RWPE2 (cell line): ENCODE measurements around the gene PTPRB.

Source experiments
- ATAC-seq: fragments of 200-7000 bp; cut with Tn5 transposase; 3 replicates; pipeline ENCODE4 v1.9.1; 2021; ENCODE audit warnings: low read depth
- DNase-seq: peaks from one replicate; pipeline ENCODE4 v3.0.0-alpha.2; 2020; ENCODE audit warnings: low spot score
- H3K27ac ChIP-seq: fragments of 450-650 bp; 2 replicates; pipeline ENCODE4 v1.5.1; 2017; ENCODE audit warnings: mild to moderate bottlenecking; ENCODE audit not compliant: poor library complexity, severe bottlenecking
- H3K27me3 ChIP-seq: fragments of 250-450 bp; sonication (Bioruptor Pico); 2 replicates; pipeline ENCODE4 v1.5.1; 2021; ENCODE audit warnings: mild to moderate bottlenecking, moderate library complexity; ENCODE audit not compliant: insufficient read depth, poor library complexity, severe bottlenecking
- H3K36me3 ChIP-seq: fragments of 250-450 bp; sonication (Bioruptor Pico); 2 replicates; pipeline ENCODE4 v1.5.1; 2020; ENCODE audit warnings: low read depth, mild to moderate bottlenecking, moderate library complexity
- H3K4me1 ChIP-seq: fragments of 250-450 bp; sonication (Bioruptor Pico); 2 replicates; pipeline ENCODE4 v1.5.1; 2021; ENCODE audit warnings: mild to moderate bottlenecking, moderate library complexity; ENCODE audit not compliant: insufficient read depth, poor library complexity, severe bottlenecking
- H3K4me3 ChIP-seq: fragments of 250-450 bp; sonication (Bioruptor Pico); 2 replicates; pipeline ENCODE4 v1.5.1; 2021; ENCODE audit warnings: mild to moderate bottlenecking, moderate library complexity; ENCODE audit not compliant: severe bottlenecking
- H3K9me3 ChIP-seq: fragments of 250-450 bp; sonication (Bioruptor Pico); 2 replicates; pipeline ENCODE4 v1.5.1; 2021; ENCODE audit warnings: mild to moderate bottlenecking, moderate library complexity; ENCODE audit not compliant: severe bottlenecking
- TF ChIP-seq, protein P1 (sequence below): fragments of 450-650 bp; IDR thresholded peaks from one replicate; pipeline ENCODE4 v1.5.1; 2017; ENCODE audit warnings: mild to moderate bottlenecking, moderate library complexity; ENCODE audit not compliant: poor library complexity, severe bottlenecking

PTPRB gene

DNA sequence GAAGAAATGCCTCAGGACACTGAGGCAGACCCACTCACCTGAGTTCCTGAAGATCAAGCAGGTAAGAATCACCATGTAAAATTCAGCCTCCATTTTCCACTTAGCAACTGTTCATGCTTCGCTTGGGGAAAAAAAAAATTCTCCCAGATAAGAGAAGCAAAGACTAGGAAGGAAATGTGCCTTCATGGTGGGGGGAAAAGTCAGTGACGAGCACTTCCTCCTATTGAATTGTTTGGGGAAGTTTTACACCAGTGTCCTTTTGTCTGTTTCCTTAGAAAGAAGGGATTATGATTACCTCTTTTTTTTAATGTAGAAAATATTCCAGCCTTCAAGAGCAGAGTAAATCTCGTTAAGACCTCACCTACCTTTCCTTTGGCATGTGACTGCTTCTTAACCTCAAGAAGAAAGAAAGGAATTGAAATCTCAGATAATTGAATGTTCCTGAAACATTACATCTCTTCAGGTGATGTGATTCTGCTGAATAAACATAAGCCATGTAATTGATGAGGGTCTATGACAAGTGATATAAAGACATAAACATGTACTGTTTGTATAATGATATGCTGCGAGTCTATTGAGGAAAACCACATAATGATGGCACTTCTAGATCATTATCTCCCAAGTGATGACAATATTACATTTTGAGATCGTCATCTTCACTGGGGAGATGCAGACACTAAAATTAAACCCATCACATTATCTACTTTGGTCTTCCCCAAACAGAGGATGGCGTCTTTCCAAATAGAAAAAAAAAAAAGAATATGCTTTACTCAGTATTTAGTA is at the start of gene PTPRB:
Gene PTPRB (minus strand): TSS at position 127 of the 783 bp plus-strand sequence. CDS start 34 bp downstream, at position 93.
- no peak for DNase-seq
- no peak for ATAC-seq
- Histone ChIP-seq H3K9me3 (no peaks in the 10 kb centered on the region), H3K4me3 (no peak within 1 kb of the TSS), H3K4me1 (peaks cover 13% of the 10 kb centered on the region), H3K36me3 (no peaks in the 10 kb centered on the region), H3K27ac (peak within 1 kb of the TSS; percentile 39), H3K27me3 (no peaks in the 10 kb centered on the region)
- TF ChIP-seq, protein P1, sequence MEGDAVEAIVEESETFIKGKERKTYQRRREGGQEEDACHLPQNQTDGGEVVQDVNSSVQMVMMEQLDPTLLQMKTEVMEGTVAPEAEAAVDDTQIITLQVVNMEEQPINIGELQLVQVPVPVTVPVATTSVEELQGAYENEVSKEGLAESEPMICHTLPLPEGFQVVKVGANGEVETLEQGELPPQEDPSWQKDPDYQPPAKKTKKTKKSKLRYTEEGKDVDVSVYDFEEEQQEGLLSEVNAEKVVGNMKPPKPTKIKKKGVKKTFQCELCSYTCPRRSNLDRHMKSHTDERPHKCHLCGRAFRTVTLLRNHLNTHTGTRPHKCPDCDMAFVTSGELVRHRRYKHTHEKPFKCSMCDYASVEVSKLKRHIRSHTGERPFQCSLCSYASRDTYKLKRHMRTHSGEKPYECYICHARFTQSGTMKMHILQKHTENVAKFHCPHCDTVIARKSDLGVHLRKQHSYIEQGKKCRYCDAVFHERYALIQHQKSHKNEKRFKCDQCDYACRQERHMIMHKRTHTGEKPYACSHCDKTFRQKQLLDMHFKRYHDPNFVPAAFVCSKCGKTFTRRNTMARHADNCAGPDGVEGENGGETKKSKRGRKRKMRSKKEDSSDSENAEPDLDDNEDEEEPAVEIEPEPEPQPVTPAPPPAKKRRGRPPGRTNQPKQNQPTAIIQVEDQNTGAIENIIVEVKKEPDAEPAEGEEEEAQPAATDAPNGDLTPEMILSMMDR, result no peak

DNA sequence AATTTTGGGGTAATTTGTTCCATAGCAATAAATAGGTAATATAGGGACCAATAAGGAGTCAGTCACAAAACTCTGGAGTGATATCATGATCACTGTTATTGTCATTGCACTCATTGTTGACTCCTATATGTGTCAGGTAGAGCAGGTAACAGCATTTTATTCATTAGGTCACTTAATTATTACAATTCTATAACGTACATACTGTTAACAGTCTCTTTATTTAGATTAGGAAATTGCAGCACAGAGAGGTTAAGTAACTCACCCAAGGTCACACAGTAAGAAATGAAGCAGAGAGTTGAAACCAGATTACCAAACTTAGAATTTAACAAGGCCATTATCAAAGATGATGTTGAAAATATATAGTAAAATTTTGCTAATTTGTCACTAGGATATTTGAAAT is 49.7 kb upstream of the PTPRB start:
- Histone ChIP-seq H3K4me3 (no peak overlapping the region), H3K27me3 (no peaks in the 10 kb centered on the region), H3K4me1 (no peaks in the 10 kb centered on the region), H3K27ac (no peak overlapping the region), H3K9me3 (no peaks in the 10 kb centered on the region), H3K36me3 (no peaks in the 10 kb centered on the region)
- ATAC-seq (no peak), DNase-seq (no peak)
- TF ChIP-seq, protein P1, result no peak

DNA sequence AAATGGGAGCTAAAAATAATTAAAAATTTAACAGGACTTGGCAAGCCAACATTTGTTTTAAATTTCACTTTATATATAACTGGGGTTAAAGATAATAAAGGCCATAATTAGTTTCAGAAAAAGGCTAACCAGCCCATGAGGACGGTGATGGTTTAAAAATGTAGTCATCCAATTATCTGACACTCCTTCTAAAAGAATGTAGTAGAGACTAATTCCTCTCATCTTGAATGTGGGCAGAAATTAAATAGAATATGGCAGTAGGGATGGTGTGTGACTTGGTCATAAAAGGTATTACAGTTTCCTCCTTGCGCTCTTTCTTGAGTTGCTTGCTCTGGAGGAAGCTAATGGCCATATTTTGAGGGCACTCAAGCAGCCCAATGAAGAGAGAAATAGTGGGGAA is 49.1 kb upstream of the PTPRB start:
- Histone ChIP-seq H3K4me3 (no peak overlapping the region), H3K9me3 (no peaks in the 10 kb centered on the region), H3K4me1 (no peaks in the 10 kb centered on the region), H3K27ac (no peak overlapping the region), H3K36me3 (no peaks in the 10 kb centered on the region), H3K27me3 (no peaks in the 10 kb centered on the region)
- ATAC-seq, result no peak
- TF ChIP-seq, protein P1, result no peak
- DNase-seq, result no peak

DNA sequence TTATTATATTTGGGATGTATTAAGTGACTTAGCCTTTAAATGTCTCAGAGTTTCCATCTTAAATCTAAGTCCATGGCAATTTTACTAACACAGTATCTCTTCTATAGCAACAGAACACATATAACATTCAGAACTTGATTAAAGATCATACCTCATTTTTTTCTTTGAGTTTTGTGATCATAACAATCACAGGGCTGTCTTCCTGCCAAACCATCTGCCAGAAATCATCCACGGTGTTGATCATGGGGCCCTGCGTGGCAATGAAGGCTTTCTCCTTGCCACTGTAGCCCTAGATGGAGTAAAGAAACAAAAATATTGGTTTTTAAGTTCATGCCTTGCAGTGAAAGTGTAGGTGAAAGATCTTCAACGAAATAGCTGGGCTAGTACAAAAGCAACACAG is 46.7 kb upstream of the PTPRB start:
- DNase-seq (no peak), ATAC-seq (no peak)
- TF ChIP-seq, protein P1, result no peak
- Histone ChIP-seq H3K27ac (no peak overlapping the region), H3K36me3 (no peaks in the 10 kb centered on the region), H3K27me3 (no peaks in the 10 kb centered on the region), H3K4me1 (no peaks in the 10 kb centered on the region), H3K9me3 (no peaks in the 10 kb centered on the region), H3K4me3 (no peak overlapping the region)

DNA sequence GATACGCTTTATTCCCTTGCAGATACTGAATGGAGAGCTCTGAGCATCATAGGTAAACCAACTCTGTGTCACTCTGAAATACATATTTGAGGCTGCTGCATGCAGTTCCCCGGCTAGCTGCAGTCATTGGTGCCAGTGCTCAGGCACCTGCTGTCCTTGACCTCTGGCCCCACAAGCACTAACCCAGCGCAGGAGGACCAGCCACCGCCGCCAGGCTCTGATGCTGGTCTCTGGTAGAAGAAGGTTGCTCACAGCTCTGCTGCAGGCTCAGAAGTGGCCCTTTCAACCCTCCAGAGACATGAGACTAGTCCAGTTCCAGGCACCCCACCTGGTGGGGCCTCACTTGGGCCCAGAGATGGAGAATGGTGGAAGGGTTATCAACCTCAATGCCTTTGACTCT is 34.5 kb upstream of the PTPRB start:
- DNase-seq, result no peak
- no peak for ATAC-seq

More for the DNA sequence above, 34.5 kb upstream of the PTPRB start:
- no peaks in the 10 kb centered on the region for H3K36me3 ChIP-seq
- no peak overlapping the region for H3K4me3 ChIP-seq
- H3K9me3 ChIP-seq, result no peaks in the 10 kb centered on the region
- no peaks in the 10 kb centered on the region for H3K27me3 ChIP-seq
- no peaks in the 10 kb centered on the region for H3K4me1 ChIP-seq
- TF ChIP-seq, protein P1, result no peak
- no peak overlapping the region for H3K27ac ChIP-seq
